Ovary (tissue), 9 donors: ENCODE data around the gene MAPK10. TPM values are rescaled to one million over a fixed set of nuclear protein-coding genes. Genes with fewer than 3 reads are reported as not detected.

Experiments used
- DNase-seq, 5 donors: peaks; one replicate each; pipeline ENCODE4 v3.0.0-alpha.2; 2019 to 2020
- H3K27ac ChIP-seq, 2 donors: fragments of 200-600 bp; one replicate each; pipeline versions ENCODE4 v1.5.1 to v1.8.0; 2019 to 2022
- H3K27me3 ChIP-seq: fragments of 200-600 bp; one replicate; pipeline ENCODE4 v1.8.0; 2022
- H3K36me3 ChIP-seq: fragments of 200-600 bp; sonication (generic); one replicate; pipeline ENCODE4 v1.5.1; 2019
- H3K4me1 ChIP-seq: one replicate; pipeline ENCODE4 v1.8.1; 2013; ENCODE audit warnings: mild to moderate bottlenecking, moderate library complexity; ENCODE audit not compliant: insufficient read depth
- H3K4me3 ChIP-seq: fragments of 200-600 bp; sonication (generic); one replicate; pipeline ENCODE4 v1.5.1; 2017
- H3K9me3 ChIP-seq, 2 donors: fragments of 200-600 bp in 1 of 2; sonication (generic) in 1 of 2; one replicate each; pipeline versions ENCODE4 v1.5.1 to v1.8.1; 2013 to 2019; ENCODE audit warnings: mild to moderate bottlenecking in 1 of 2, moderate library complexity in 1 of 2
- CTCF ChIP-seq, 3 donors: fragments of 450-650 bp in 2 of 3; fragments of 200-600 bp in 1 of 3; IDR thresholded peaks; one replicate each; pipeline versions ENCODE4 v1.5.1 to v1.8.0; 2016 to 2022; ENCODE audit warnings: antibody characterized with exemption in 3 of 3, mild to moderate bottlenecking in 1 of 3
- EP300 ChIP-seq: sonication (generic); formaldehyde crosslinking; IDR thresholded peaks from one replicate; pipeline ENCODE4 v1.6.1; 2017; ENCODE audit warnings: antibody characterized with exemption
- POLR2A ChIP-seq: fragments of 450-650 bp; IDR thresholded peaks from one replicate; pipeline ENCODE4 v1.6.1; 2017; ENCODE audit warnings: antibody characterized with exemption, mild to moderate bottlenecking, moderate library complexity
- WGBS, 3 donors: extraction: QIAGEN DNeasy Blood & Tissue Kit in 1 of 3; methylation state at CpG; one replicate each; pipeline versions ENCODE4 v1.1.5 to v1.1.7; 2013 to 2017; 5-methylcytosine and 5-hydroxymethylcytosine counted together
- intact Hi-C, 4 donors: fragments of 100-400 bp; cut with DNase I; formaldehyde crosslinking; loops; one replicate each; pipeline versions ENCODE4 v1.11.0 to v1.15.1; 2022 to 2023
- polyA plus RNA-seq, 2 donors: library from polyadenylated mRNA; stranded (reverse); fragments of 200-250 nt in 1 of 2; fragments of 350-450 nt in 1 of 2; fragmentation: Illumina TruSeq in 1 of 2; extraction: RNeasy Lipid Tissue Mini Kit (QIAGEN cat#74804) in 1 of 2; gene quantifications; one replicate each; pipeline ENCODE4 v1.2.3, GENCODE V29; 2013 to 2014
- small RNA-seq: library from RNA; depleted of rRNA; stranded (forward); fragments of <200 nt; gene quantifications from one replicate; pipeline ENCODE3, GENCODE V24; 2016
- total RNA-seq, 7 donors: library from RNA; depleted of rRNA in 2 of 7; stranded (reverse); fragments of >200 nt in 2 of 7; fragmentation: NEBNext Ultra II Directional in 3 of 7; extraction: Animal tissue kit (Norgen Biotek cat#: 25700) in 3 of 7; gene quantifications; one replicate each; pipeline versions ENCODE4 v1.1.0 to v1.2.4, GENCODE V29; 2016 to 2023
- donor health status: DM: no; HTN: no; CAD: no; lungs with moderate emphysema.
- donor health status: DM: no; HTN: no; CAD: no.
- donor health status: Bipolar disorder and iron deficiency.
- donor health status: DM: yes; HTN: yes; CAD: no.
- donor health status: DM: no; HTN: no; CAD: no.
- donor health status: DM: yes; HTN: yes; CAD: no.

The MAPK10 gene
- total and polyA plus RNA-seq, 9 donors, result 19.3 to 41.6 (median 32.4) TPM

GRCh38 chr4:85946821-85947220 lies 413.0 kb downstream of the MAPK10 start:
- H3K4me1 ChIP-seq, result peaks cover 2% of the 10 kb centered on the region
- no peak overlapping the region for H3K4me3 ChIP-seq
- H3K27ac ChIP-seq, result no peak overlapping the region
- H3K27me3 ChIP-seq, result no peaks in the 10 kb centered on the region
- DNase-seq, result no peak
- intact Hi-C loops, result no loop called here
- TF ChIP-seq EP300, result no peak
- TF ChIP-seq POLR2A, result no peak
- TF ChIP-seq CTCF (IDR thresholded peaks at IDR 0.05), result no peak
- H3K36me3 ChIP-seq, result no peaks in the 10 kb centered on the region
- no peaks in the 10 kb centered on the region for H3K9me3 ChIP-seq

GRCh38 chr4:85942107-85942506 lies 417.7 kb downstream of the MAPK10 start:
- no peaks in the 10 kb centered on the region for H3K27me3 ChIP-seq
- H3K9me3 ChIP-seq, result no peaks in the 10 kb centered on the region
- no peak for TF ChIP-seq CTCF (IDR thresholded peaks at IDR 0.05)
- no peak for TF ChIP-seq POLR2A
- TF ChIP-seq EP300, result no peak
- no peak for DNase-seq
- WGBS, 3 donors, result 20 to 31% (median 21%) methylated on average over 5 of the region's 5 CpGs
- H3K4me3 ChIP-seq, result no peak overlapping the region
- intact Hi-C loops, result no loop called here
- H3K4me1 ChIP-seq, result peaks cover 4% of the 10 kb centered on the region
- H3K27ac ChIP-seq, result no peak overlapping the region
- no peaks in the 10 kb centered on the region for H3K36me3 ChIP-seq

GRCh38 chr4:85940151-85940550 lies 419.7 kb downstream of the MAPK10 start:
- Histone ChIP-seq H3K4me3 (no peak overlapping the region), H3K27ac (no peak overlapping the region), H3K27me3 (no peaks in the 10 kb centered on the region), H3K4me1 (peaks cover 4% of the 10 kb centered on the region), H3K9me3 (no peaks in the 10 kb centered on the region), H3K36me3 (no peaks in the 10 kb centered on the region)
- intact Hi-C loops, result no loop called here
- TF ChIP-seq POLR2A, result no peak
- DNase-seq, result no peak

Small RNA genes lying within 50 kb of the gene (small RNA-seq; reads per million reads assigned to genes)
- not detected for gene RN7SKP96

Other genes starting within 250 kb of the MAPK10 start
- gene PTPN13, start 234.3 kb upstream of the MAPK10 start, total RNA-seq, result 10 to 100 TPM; 38.5 to 73.4 (median 54.6) TPM
- gene PTPN13, start 234.3 kb upstream of the MAPK10 start, polyA plus RNA-seq, result 10 to 100 TPM; 17.0 to 22.8 TPM